ENCODE data around the gene CDH22. TPM values are rescaled to one million over a fixed set of nuclear protein-coding genes. Genes with fewer than 3 reads are reported as not detected.

Gene CDH22
- total and polyA plus RNA-seq, 9 of the 15 experiments (the other 6 are each of a cell fraction or from before 2014, with no cell fraction given): 0.07 to 0.08 TPM; not detected in 7

- H3K9me1 ChIP-seq (ENCODE audit: control insufficient read depth, insufficient read depth, low read length): no peaks in the 10 kb centered on the region
- peaks cover 0 to 6% of the 10 kb centered on the region in 2 experiments; a peak in 1 of 5 replicates for H3K4me1 ChIP-seq (replicated peaks in 1 of 2; ENCODE audit: control insufficient read depth in 2 of 2, insufficient read depth in 2 of 2, low read length in 2 of 2)
- ChIA-PET CTCF (ENCODE audit: low intra/inter-chr PET ratio) (no interaction called here), POLR2A (interaction anchor here (0.5 kb wide), 1 partner anchor 26 kb away, joined by 3 read pairs; no protein-coding TSS in a partner anchor)
- intact Hi-C loops (cut with micrococcal nuclease) (no loop called here), in situ Hi-C loops (cut with MboI) (no loop called here)
- H3K9me3 ChIP-seq (replicated peaks; ENCODE audit: control insufficient read depth, insufficient read depth, low read depth, low read length): no peaks in the 10 kb centered on the region
- no peak overlapping the region for H3K9ac ChIP-seq (ENCODE audit: insufficient read depth in 1 of 2, low read depth in 2 of 2, low read length in 2 of 2)
- H3K4me2 ChIP-seq (ENCODE audit: insufficient read depth, low read length): no peak overlapping the region
- WGBS (ENCODE audit: insufficient coverage, low coverage, missing lambda C conversion rate): 0% methylated on average over 8 of the region's 8 CpGs
- peaks cover 24% of the 10 kb centered on the region; the same call in 1 of the 2 replicates for H4K20me1 ChIP-seq (replicated peaks; ENCODE audit: control insufficient read depth, insufficient read depth, low read length)
- no peak for ATAC-seq
- BruUV-seq (replicated peaks): no TSS peak
- H3K36me3 ChIP-seq (ENCODE audit: control insufficient read depth, insufficient read depth, low read length): no peaks in the 10 kb centered on the region
- no peak for FAIRE-seq
- peaks cover 11 to 53% of the 10 kb centered on the region in 2 experiments; a peak in 4 of 5 replicates for H3K27me3 ChIP-seq (ENCODE audit: control insufficient read depth in 2 of 2, insufficient read depth in 2 of 2, low read length in 2 of 2)
- no peaks in the 10 kb centered on the region for H3K79me2 ChIP-seq (ENCODE audit: control insufficient read depth, insufficient read depth, low read length)
- no peak for DNase-seq (ENCODE audit: extremely low read depth in 1 of 4, low spot score in 3 of 4)
- H2AFZ ChIP-seq (ENCODE audit: low read depth, low read length): no peak overlapping the region
- no peak overlapping the region for H3K4me3 ChIP-seq
- H3K27ac ChIP-seq (ENCODE audit: extremely low read depth, low read depth, low read length): no peak overlapping the region
- peak; percentile 87 for TF ChIP-seq ZFP36 (IDR thresholded peaks at IDR 0.05; ENCODE audit: low read depth, low read length, partially characterized antibody)
- TF ChIP-seq, protein P1, sequence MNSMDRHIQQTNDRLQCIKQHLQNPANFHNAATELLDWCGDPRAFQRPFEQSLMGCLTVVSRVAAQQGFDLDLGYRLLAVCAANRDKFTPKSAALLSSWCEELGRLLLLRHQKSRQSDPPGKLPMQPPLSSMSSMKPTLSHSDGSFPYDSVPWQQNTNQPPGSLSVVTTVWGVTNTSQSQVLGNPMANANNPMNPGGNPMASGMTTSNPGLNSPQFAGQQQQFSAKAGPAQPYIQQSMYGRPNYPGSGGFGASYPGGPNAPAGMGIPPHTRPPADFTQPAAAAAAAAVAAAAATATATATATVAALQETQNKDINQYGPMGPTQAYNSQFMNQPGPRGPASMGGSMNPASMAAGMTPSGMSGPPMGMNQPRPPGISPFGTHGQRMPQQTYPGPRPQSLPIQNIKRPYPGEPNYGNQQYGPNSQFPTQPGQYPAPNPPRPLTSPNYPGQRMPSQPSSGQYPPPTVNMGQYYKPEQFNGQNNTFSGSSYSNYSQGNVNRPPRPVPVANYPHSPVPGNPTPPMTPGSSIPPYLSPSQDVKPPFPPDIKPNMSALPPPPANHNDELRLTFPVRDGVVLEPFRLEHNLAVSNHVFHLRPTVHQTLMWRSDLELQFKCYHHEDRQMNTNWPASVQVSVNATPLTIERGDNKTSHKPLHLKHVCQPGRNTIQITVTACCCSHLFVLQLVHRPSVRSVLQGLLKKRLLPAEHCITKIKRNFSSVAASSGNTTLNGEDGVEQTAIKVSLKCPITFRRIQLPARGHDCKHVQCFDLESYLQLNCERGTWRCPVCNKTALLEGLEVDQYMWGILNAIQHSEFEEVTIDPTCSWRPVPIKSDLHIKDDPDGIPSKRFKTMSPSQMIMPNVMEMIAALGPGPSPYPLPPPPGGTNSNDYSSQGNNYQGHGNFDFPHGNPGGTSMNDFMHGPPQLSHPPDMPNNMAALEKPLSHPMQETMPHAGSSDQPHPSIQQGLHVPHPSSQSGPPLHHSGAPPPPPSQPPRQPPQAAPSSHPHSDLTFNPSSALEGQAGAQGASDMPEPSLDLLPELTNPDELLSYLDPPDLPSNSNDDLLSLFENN (IDR thresholded peaks at IDR 0.05; ENCODE audit: low read depth in 2 of 2, low read length in 2 of 2): no peak
- peak; percentile 72 for TF ChIP-seq NFIC (IDR thresholded peaks at IDR 0.05)
Measured at GRCh38 chr20:46252352-46253091, 55.8 kb downstream of the CDH22 start.
